Fibroblast of skin of left quadriceps (primary cell): Measurements from ENCODE around the gene FAM50A.
A peak's percentile ranks its signal among the peaks of the same experiment; 100 is the strongest.
"Not testable (repeated sequence)": the region's sequence is repeated elsewhere in the genome, so short reads cannot be mapped to it uniquely, and the experiment has no call there.

Experiments
- DNase-seq, 2 experiments: peaks; one replicate each; pipeline ENCODE4 v3.0.0-alpha.2; 2013; ENCODE audit warnings: low read depth in 2 of 2

FAM50A gene

DNA sequence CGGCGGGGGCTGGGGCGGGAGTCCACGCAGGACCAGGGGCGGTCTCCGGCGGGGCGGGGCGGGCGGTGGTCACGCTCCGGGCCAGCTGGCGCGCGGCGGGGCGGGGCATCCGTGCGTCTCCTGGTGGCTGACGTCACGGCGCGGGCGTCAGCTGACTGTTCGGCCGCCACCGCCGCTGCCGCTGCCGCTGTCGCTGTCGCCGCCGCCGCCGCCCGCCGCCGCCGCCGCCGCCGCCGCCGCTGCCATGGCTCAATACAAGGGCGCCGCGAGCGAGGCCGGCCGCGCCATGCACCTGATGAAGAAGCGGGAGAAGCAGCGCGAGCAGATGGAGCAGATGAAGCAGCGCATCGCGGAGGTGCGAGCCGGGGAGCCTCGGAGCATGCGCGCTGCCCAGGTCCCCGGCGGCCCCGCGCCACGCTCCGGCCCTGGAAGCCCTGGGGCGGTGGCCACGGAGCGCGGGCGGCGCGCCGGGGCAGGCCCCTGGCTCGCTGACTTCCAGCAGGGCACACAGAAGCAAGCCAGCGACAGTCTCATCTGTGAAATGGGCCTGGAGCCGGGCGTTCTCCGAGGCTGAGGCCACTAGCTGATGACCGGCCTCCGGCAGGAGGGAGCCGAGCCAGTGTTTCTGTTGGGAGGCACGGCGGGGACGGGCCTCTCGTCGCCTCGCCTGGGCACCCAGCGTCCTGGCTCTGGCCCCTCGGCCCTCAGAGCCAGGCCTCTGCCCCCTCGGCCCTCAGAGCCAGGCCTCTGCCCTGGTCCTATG is at the start of gene FAM50A:
Gene FAM50A, plus strand, starts transcription at position 150 of the 763 bp plus-strand sequence. Its CDS starts 95 bp downstream, at position 245.
- DNase-seq, result no peak

DNA sequence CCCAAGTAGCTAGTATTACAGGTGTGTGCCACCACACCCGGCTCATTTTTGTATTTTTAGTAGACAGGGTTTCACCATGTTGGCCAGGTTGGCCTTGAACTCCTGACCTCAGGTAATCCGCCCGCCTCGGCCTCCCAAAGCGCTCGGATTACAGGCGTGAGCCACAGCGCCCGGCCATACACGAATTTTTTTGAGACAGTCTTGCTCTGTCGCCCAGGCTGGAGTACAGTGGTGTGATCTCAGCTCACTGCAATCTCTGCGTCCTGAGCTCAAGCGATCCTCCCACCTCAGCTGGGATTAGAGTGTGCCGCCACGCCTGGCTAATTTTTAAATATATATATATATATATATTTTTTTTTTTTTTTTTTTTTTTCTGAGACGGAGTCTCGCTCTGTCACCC is 47.6 kb upstream of the FAM50A start:
- DNase-seq, result not testable (repeated sequence)

DNA sequence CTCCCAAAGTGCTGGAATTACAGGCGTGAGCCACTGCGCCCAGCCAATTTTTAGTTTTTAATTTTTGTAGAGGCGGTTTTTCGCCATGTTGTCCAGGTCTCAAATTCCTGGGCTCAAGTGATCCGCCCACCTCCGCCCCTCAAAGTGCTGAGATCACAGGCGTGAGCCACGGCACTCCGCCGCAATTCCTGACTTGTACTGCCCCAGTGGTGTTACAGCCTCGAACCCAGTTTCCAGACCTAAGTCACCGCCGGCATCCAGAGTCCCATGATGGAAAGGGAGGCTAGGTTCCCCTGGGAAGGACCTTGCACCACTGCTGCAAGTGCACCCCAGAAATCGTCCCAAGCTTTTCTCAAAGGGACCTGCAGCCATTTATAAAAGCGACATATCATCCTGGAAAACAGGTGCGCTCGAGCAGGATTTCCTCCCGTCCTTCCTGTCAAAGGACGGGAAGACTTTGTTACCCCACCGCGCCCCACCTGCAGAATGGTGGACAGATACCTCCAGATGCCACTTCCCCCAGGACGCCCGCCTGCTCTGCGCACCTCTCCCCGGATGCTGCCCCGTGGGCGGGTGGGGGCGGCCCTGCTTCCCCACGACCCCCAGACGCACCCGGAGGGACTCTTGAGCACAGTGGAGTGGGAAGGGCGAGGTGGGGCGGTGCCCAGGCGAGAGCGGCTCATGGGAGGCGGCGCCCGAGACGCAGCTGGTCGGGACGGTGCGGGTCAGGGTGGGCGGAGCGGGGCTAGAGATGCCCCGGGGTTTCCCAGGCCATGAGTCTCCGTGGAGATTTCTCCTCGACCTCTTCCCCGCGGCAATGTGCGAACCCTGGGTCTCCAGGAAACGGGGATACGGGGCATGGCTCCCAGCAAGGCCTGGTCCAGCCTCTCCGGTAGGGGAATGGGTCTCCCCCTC is 46.7 kb upstream of the FAM50A start:
- no peak for DNase-seq

GRCh38 chrX:154397888-154398667 is 45.9 kb upstream of the FAM50A start, which contains the start of gene RPL10:
Gene RPL10, plus strand, starts transcription at chrX:154398377. Its CDS starts 143 bp downstream, at chrX:154398520.
- DNase-seq, result peak; percentile 92 to 93

DNA sequence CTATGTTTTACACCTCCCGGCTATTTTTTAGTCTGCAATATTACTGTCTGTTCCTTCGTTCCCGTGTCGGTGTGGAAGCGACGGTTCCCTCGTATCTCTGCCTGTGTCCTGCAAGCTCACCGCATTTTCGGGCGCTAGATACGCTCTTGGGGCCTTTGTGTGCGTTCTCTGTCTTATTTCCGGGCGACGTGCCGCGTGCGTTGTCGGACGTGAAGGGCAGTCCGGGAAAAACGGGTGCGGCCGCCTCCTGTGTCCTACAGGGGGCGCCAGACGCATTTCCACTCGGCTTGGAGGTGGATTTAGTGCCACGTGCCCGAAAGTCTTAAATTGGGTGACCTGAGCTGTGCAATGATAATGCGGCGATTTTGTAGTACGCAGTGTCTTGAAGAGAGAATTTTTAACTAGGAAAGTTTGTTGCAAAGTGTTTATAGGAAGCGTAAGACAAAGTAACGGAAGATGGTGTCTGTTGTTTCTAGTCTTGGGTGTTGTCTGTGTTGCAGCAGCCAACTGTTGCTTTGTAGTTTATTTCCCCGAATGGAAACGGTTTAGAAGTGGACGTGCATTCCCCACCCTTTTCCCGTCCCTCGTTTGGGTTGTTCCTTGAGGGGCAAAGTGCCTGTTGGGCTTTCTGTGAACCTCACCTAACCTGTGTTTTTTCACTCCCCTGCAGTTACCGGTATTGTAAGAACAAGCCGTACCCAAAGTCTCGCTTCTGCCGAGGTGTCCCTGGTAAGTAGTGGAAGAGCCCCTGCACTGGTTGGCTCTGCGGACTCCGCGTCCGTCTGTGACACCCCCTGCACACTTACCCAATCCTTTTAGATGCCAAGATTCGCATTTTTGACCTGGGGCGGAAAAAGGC is 45.0 kb upstream of the FAM50A start:
- DNase-seq, result peak in 1 of 2 experiments; percentile 56

GRCh38 chrX:154399527-154400368 is 44.2 kb upstream of the FAM50A start:
- no peak for DNase-seq

DNA sequence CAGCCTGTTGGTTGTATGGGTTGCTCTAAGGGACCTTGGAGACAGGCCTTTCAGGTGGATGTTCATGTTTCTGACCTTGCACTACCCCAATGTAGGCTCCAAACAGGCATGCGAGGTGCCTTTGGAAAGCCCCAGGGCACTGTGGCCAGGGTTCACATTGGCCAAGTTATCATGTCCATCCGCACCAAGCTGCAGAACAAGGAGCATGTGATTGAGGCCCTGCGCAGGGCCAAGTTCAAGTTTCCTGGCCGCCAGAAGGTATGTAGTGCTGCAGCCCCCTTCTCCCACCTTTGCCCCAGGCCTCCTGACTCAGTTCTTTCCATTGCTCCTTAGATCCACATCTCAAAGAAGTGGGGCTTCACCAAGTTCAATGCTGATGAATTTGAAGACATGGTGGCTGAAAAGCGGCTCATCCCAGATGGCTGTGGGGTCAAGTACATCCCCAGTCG is 43.5 kb upstream of the FAM50A start:
- DNase-seq, result not testable (repeated sequence)

DNA sequence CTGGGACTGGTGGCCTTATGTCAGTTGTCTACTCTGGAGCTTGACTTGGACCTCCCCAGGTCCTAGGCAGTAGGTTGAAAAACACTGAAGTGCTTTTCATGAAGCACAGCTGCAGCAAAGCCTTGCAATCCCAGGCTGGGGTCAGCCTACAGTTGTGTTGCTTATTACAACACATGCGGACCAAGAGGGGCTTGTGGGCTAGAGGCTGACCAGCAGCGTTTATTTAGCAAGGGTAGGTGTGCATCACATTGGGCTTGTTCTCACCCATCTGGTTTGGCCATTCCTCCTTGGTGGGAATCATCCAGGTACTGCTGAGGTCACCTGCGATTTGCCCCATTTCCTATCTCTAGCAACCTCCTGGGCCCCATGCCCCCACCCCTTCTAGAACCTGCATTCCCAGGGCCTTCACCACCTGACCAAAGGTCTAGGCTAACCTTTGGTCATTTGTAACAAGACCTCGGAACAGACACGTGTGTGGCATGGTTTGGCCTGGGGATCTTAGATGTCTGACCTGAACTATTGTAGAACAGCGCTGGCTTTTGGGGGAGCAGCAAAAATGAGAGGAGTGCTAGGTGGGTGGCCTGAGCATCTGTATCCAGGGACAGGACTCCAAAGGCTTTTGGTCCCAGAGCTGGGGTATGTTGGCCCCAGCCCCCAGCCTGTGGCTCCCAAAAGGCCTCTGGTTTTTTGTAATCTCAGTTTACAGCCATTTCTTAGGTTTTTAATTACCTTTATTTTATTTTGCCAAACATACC is 42.7 kb upstream of the FAM50A start:
- DNase-seq, result no peak

GRCh38 chrX:154401918-154402621 is 41.9 kb upstream of the FAM50A start:
- no peak for DNase-seq

DNA sequence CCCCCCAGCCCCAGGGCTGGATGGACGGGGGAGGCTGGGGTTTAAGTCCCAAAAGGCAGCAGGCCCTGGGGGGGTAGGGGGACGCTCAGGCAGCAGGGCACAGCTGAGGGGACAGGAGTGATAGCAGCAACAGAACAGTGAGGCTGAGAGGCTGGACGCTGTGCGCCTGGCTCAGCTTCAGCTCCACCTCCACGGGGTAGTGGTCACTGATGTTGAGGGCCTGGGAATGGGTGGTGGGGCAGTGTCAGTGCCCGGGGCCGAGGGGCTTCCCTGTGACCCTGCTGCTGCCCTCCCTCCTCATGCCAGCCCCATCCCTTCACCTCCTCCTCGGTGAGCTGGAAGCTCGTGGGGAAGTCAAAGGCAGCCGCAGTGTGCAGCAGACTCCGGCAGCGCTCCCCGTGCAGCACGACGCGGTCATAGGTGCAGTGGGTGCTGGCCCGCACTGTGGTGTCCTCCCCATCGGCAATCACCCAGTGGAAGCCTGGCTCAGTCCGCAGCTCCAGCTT is 41.3 kb upstream of the FAM50A start:
- no peak for DNase-seq

DNA sequence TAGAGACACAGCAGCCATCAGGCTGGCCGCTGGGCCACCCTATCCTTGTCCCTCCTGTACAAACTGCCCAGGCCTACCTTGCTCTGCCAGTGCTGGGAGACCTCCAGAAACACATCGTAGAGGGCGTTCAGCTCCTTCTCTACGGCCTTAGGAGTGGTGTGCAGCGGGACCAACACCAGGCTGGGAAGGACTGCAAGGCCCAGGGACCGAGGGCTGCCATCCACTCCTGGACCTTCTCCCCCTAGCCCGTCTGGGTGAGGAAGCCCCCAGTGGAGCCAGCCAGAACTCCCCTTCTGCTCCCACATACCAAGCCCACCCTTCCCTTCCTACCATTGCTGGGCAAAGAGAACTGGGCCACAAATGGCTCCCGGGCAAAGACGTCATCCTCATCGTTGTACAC is 40.7 kb upstream of the FAM50A start:
- no peak for DNase-seq

DNA sequence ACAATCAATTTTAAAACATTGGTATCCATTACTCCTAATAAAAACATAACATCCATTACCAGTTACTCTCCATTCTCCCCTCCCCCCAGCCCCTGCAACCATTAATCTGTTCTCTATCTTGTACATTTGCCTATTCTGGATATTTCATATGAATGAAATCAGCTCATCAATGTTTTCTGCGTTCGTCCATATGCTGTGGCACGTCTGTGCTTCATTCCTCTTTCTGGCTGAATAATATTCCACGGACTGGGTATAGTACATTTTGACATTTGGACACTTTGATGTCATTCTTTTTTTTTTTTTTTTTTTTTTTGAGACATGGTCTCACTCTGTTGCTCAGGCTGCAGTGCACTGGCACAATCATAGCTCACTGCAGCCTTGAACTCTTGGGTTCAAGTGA is 40.1 kb upstream of the FAM50A start:
- DNase-seq, result no peak

GRCh38 chrX:154404625-154405192 is 39.2 kb upstream of the FAM50A start:
- DNase-seq, result no peak

GRCh38 chrX:154408659-154409221 is 35.2 kb upstream of the FAM50A start:
- DNase-seq, result no peak

DNA sequence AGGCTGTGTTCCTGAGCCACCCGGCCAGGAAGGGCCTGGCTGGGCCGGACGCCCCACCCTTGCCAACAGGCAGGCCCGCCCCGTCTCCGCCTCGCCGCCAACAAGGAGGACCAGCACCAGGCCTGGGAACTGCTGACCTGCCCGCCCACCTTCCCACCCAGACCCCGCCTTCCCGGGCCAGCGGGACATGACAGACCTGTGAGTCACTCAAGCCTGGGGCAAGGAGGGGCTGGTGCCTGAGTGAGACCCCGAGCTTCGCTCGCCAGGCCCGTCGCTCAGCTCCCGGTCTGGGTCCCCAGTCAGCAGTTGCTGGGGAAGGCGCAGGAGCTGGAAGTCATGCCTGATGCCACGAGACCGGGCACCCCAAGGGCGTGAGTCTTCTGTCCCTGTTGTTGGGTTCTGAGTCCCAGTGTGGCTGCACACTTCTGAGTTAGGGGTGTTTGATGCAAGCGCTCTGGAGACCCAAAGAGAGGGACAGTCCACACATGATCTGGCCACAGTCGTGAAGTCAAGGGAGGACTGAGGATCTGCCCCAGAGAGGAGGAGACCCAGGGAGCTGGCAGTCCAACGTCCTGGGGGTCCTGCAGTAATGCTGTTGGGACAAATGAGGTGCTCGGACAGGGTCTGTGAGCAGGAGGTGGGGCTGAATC is 34.6 kb upstream of the FAM50A start, which contains the start of gene DNASE1L1:
Gene DNASE1L1, minus strand, starts transcription at position 33 of the 650 bp plus-strand sequence. CDS start 3,686 bp downstream, outside the sequence.
- DNase-seq, result no peak

DNA sequence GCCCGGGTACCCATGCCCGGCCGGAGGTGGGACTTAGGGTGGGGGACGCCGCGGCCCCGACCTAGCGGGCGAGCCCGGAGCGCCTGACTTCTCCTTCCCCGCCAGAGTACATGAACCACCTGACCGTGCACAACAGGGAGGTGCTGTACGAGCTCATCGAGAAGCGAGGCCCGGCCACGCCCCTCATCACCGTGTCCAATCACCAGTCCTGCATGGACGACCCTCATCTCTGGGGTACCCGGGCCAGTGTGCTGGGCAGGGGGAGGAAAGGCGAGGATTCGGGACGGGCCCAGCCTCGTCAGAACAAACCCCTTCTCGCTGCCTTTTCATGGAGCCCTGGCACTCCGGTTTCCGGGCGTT is 32.0 kb upstream of the FAM50A start:
- DNase-seq, result no peak

DNA sequence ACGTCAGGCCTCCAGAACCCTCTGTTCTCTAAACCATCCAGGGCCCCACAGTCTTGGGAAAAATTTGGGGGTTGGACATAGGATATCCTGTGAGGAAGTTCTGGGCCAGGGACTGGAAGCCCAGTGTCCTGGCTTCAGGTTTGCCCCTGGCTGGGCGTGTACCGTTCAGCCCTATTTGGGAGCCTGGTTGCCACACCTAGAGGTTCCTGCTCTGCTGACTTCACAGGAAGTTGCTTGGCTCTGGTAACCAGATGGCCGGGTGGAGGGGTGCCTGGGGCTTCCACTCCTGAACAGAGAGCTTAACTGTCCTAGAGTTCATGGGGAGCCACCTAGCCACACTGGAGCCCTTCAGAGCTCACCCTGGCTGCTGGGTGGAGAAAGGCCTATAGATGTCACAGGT is 31.5 kb upstream of the FAM50A start:
- DNase-seq, result no peak
